GM21737 (cell line): Measurements from ENCODE around the gene CRYBA1.
"Not testable (repeated sequence)": the region's sequence is repeated elsewhere in the genome, so short reads cannot be mapped to it uniquely, and the experiment has no call there.

Experiments
- ATAC-seq: cut with Tn5 transposase; IDR thresholded peaks from one replicate; pipeline ENCODE4 v1.9.1; 2021; ENCODE audit warnings: mild to moderate bottlenecking, moderate library complexity; ENCODE audit not compliant: unreplicated experiment

CRYBA1 gene

GRCh38 chr17:29237476-29238132 is 9.1 kb upstream of the CRYBA1 start:
- ATAC-seq: no peak

DNA sequence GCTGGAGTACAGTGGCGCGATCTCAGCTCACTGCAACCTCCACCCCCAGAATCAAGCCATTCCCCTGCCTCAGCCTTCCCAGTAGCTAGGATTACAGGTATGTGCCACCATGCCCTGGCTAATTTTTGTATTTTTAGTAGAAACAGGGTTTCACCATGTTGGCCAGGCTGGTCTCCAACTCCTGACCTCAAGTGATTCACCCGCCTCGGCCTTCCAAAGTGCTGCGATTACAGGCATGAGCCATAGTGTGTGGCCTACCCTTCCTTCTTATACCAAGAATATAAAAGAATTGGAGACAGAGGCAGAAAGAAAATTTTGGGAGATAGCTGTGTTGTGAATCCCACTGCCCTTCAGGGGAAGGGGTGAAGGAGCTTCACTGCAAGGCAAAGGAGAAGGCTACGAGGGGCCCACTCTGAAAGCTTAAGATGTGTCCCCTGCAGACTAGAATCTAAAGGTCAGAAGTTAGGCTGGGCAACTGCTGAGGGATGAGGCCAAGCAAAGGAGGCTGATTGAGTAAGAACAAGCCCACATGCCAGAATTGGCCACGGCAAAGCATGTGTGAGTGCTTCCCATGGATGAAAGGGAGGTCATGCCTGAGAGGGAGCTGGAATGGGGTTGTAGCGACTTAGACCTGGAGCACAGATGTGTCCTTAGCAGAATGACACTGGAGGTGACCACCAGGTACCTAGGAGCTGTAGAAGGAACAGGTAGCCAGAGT is 8.4 kb upstream of the CRYBA1 start:
- ATAC-seq: no peak

DNA sequence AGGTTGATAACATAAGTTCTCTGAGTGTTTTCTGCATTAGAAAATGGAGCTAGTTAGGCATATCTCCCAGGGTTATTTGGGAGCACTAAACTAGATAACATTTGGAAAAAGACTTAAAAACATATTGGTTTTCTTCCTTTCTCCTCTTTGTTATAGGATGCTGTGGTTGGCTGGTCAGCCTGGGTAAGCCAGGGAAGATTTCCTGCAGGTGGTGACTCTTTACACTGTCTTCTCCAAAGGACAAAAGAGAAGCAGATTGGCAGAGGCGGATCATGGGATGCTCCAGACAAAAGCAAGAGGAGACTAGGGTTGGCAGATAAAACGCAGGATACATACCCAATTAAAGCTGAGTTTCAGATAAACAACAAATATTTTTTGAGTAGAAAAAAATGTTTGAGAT is 6.2 kb upstream of the CRYBA1 start:
- ATAC-seq: no peak

DNA sequence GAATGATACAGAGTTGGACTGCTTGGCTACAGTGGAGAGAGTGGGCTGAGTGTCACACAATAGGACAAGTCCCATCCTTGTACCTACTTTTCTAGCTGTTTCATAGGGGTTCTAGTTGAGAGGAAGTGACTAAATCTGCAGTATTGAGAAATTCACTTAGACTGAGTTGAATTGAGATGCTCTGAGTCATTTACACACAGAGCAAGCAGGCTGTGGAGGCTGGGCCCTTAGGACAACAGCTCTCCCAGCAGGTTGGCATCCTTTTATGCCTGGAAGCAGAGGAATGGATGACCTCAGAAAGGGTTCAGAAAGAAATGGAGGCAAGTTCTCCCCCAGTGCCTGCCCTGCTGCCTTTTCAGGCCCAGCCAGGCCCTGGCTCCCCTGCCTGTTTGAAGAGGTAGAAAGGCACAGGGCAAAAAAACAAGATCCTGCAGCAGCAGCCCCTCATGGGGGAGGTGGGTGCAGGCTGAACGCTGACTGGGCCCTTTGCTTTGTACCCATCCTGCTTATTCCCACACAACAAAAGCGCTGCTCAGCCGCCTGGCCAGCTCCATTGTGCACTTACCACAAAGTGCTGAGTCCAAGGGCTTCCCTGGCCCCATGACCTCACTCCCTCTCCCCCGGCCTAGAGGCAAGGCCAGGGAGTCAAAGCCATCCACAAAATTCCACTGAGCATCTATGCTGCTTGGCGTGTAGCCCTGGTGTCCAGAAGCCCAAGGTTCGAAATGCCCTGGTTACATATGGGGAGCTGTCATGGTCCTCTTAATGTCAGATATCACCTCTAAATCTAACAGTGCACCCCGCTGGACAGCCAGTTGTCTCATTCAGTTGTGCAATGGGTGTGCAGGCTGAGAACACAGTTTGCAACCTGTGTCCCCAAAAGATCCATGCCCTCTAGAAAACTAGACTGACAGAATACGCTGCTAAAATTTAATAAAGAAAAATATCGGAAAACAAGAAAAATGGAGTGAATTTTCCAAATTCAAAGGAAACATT is 5.4 kb upstream of the CRYBA1 start:
- no peak for ATAC-seq

DNA sequence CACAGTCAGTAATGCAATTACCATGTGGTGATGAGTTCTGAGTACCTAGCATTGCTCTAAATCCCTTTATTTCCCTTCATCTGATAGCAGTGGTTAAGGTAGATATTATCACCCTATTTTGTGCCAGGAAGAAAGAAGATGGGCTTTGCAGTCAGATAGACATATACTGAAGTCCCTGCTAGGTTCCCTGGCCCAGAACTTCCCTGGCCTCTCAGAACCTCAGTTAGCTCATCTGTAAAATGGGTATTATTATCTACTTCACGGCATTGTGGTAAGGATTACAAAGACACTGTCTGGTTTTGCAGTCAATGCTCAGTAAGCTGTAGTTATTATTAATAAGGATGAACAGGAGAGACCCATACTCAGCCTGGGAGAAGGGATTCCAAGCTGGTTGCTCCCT is 4.6 kb upstream of the CRYBA1 start:
- no peak for ATAC-seq

DNA sequence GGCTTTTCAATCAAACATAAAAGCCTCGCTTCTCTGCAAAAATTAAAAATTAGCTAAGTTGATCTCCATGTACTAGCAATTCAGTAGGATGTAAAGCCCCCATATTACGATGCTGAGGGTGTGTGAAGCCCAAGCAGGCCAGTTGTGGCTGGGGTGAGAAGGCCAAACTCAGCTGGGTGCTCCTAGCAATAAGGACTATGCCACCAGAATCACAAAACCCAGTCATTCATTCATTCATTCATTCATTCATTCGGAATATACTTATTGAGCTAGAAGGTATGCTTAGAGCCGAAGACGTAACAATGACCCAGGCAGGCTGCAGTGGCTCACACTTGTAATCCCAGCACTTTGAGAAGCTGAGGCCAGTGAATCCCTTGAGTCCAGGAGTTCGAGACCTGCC is 3.9 kb upstream of the CRYBA1 start:
- no peak for ATAC-seq

- ATAC-seq: no peak
Measured at GRCh38 chr17:29243792-29244191, 2.9 kb upstream of the CRYBA1 start.

- ATAC-seq: no peak
Measured at GRCh38 chr17:29245401-29245800, 1.3 kb upstream of the CRYBA1 start.

- no peak for ATAC-seq
Measured at GRCh38 chr17:29247219-29247618, 560 bp downstream of the CRYBA1 start.

GRCh38 chr17:29248845-29249244 is 2.2 kb downstream of the CRYBA1 start:
- ATAC-seq: no peak

- ATAC-seq: no peak
Measured at GRCh38 chr17:29250666-29251065, 4.0 kb downstream of the CRYBA1 start.

- no peak for ATAC-seq
Measured at GRCh38 chr17:29251184-29251583, 4.5 kb downstream of the CRYBA1 start.

- ATAC-seq: no peak
Measured at GRCh38 chr17:29252101-29252791, 5.6 kb downstream of the CRYBA1 start.

- no peak for ATAC-seq
Measured at GRCh38 chr17:29253037-29253436, 6.4 kb downstream of the CRYBA1 start.

DNA sequence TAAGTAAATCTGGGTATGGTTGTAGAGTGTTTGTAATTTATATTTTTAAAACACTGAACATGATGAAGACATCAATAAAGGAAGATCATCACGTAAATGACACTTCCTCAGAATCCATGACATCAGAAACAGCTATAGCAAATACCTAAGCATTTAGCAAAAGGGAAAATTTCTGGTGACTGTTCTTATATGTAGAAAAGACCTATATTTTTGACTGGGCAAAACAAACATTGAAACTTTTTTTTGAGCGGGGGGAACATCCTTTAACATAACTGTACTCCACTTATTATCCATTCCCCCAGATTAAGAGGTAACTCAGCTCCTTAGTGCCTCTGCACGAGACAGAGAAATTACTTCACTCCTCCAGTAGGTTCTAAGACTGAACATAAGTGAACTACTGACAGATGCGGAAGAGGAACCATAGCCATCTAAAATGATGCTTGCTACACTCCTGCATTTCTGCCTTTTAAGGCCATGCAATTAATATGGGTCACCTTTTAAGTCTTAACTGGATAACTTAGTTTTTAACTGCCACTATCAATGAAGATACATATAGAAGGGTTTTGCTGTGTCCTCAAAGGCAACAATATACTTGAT is 9.4 kb downstream of the CRYBA1 start:
- ATAC-seq: no peak

DNA sequence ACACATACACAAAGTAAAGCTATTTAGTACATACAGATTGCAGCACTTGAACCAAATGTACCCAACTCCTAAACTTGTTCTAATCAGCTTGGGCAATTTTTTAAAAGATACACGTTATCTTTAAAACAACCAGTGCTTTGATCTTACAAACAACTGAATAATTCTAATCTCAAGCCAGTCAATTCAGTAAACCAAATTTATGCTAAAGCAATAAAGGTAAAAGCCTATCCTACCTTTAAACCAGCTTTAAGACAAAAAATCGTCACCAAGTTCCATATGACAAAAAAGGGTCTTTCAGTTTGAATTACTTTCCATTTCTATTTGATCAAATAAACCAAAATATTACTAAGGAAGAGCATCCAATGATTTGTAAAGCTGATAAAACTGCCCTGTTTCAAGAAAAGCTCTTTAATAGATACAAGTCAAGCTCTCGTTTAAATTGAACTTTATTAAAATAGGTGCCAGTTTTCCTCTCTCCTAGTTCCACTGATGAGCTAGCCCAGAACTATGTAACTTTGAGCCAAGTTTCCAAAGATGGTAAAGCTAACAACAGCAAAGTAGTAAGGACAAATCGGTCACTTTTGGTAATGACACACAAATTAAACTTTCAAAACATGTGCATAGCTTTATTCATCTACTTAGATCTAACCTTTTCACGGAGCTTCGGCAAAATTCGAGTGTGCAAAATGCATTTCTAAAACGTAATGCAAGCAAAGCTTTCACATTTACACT is 10.2 kb downstream of the CRYBA1 start:
- ATAC-seq: no peak

DNA sequence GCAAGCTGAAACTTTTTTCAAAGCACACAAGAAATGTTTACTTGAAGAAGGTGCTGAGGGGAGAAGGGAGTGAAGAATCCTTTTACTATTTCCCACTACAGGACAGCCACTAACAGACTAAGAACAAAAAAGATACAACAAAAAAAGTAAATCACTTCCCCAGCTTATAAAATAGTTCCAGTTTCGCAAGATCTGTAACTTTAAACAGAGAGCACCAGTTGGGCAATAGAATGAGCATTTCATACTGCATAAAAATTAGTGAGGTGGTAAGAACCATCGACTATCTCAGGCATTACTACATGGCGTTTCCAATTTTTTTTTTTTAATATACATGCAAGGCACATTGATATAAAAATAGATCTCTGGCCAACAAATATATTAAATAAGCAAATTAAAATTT is 11.1 kb downstream of the CRYBA1 start:
- no peak for ATAC-seq

DNA sequence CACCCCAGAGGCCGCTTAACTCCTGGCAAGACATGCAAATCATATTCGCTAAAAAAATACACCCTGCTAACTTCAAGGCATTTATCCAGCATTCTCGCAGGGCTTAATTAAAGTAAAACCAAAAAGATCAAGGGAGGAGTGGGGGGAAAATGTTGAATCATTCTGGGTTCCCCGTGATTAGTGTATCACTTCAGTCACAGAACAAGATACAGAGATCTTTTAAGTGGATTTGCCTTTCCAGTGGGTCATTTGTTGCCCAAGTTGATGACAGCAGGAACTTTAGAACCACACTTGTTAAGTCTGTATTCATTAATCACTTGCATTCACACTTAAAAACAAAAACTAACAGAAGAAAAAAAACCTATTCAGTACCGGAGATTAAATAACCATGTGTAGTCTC is 17.3 kb downstream of the CRYBA1 start:
- ATAC-seq: no peak

GRCh38 chr17:29271980-29272379 is 25.3 kb downstream of the CRYBA1 start:
- ATAC-seq: not testable (repeated sequence)

DNA sequence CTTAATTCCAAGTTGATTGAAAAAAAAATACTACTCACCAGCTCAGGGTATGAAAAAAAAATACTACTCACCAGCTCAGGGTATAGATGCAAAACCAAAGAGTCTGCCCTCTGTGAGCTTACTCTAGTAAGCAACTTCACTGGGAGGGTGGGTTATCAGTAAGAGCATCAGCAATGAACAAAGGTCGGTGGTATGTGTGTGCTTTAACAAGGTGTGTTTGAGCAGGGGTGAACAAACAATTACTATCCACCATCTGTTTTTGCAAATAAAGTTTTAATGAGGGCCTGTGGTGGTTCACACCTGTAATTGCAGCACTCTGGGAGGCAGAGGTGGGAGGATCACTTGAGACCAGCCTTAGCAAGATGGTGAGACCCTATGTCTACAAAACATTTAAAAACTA is 27.3 kb downstream of the CRYBA1 start:
- no peak for ATAC-seq
